Stimulated activated CD4-positive, alpha-beta T cell treated with anti-CD3 and anti-CD28 coated beads, Interleukin-1b, Interleukin-23, amount 100 ng/mL, for 1 hour (primary cell): ENCODE results near the gene EFHD2.

ENCODE experiments used
- DNase-seq, 2 donors: peaks; one replicate each; pipeline ENCODE4 v3.0.0-alpha.2; 2020; ENCODE audit warnings: low read depth in 2 of 2

The EFHD2 gene

DNA sequence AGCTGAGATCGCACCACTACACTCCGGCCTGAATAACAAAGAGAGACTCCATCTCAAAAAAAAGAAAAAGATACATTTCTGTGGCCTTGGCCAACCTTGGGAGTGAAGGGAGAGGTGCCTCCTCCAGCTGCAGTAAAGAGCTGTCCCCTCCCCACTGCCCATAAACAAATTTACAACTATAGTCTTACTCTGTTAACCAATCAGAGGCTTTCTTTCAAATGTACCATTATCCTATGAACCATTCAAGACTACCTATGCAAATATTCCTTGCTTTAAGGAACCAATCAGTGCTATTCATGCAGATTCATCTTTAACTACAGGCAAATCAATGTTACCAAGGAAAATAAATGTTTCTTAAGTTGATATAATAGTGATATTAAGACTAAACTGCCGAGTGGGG is 67.2 kb downstream of the EFHD2 start:
- no peak for DNase-seq

- DNase-seq = no peak
Observed at GRCh38 chr1:15477646-15478212, 68.0 kb downstream of the EFHD2 start.
